Hepatocyte (in vitro differentiated cells): Measurements from ENCODE around the gene EGLN1.
A peak's percentile ranks its signal among the peaks of the same experiment; 100 is the strongest.

Experiments used
- CTCF ChIP-seq: fragments of 200-600 bp; sonication (generic); IDR thresholded peaks from 2 replicates; pipeline ENCODE4 v1.5.1; 2016; ENCODE audit warnings: antibody characterized with exemption, mild to moderate bottlenecking; ENCODE audit not compliant: poor library complexity
- EZH2 ChIP-seq: fragments of 200-600 bp; sonication (generic); IDR thresholded peaks from 2 replicates; pipeline ENCODE4 v1.6.1; 2016; ENCODE audit warnings: antibody characterized with exemption, mild to moderate bottlenecking, borderline replicate concordance
- EZH2phosphoT487 ChIP-seq: fragments of 200-600 bp; sonication (generic); IDR thresholded peaks from one replicate; pipeline ENCODE4 v1.6.1; 2018; ENCODE audit warnings: antibody characterized with exemption, mild to moderate bottlenecking, low read depth, moderate library complexity; ENCODE audit not compliant: unreplicated experiment, severe bottlenecking

DNA sequence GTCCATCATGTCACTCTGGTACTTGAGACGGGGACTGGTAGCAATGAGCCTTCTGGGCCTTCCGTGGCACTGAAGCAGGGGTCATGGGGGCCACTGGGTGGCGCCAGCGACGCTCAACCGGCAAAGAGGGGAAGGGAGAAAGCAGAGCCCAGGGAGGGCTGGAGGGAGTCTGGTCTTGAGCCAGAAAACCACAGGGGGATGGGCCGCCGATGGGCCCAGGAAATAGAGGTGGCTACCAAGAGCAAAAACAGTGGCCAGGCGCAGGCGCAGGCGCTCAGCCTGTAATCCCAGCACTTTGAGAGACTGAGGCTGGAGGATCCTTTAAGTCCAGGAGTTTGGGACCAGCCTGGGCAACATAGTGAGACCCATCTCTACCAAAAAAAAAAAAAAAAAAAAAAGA, 106.2 kb downstream of the EGLN1 start:
- TF ChIP-seq CTCF: peak; percentile 40
- TF ChIP-seq EZH2: no peak
- TF ChIP-seq EZH2phosphoT487: no peak
